SK-N-SH treated with all-trans-retinoic acid at 6 μM for 48 hours (cell line): ENCODE data around the gene RGS8.

Experiments
- ATAC-seq: fragments of 200-7000 bp; cut with Tn5 transposase; 3 replicates; pipeline ENCODE4 v1.9.1; 2020; ENCODE audit warnings: mild to moderate bottlenecking, moderate library complexity
- ARNTL ChIP-seq: fragments of 450-650 bp; formaldehyde crosslinking; IDR thresholded peaks from 2 replicates; pipeline ENCODE4 v1.5.0; 2020; ENCODE audit warnings: low read depth, mild to moderate bottlenecking, moderate library complexity, borderline replicate concordance
- BACH2 ChIP-seq: fragments of 250-450 bp; sonication (Bioruptor Pico); IDR thresholded peaks from 2 replicates; pipeline ENCODE4 v1.9.0; 2021; ENCODE audit warnings: mild to moderate bottlenecking, borderline replicate concordance
- CREB5 ChIP-seq: fragments of 250-450 bp; sonication (Bioruptor Pico); IDR thresholded peaks from 2 replicates; pipeline ENCODE4 v1.5.1; 2020; ENCODE audit warnings: low read depth, mild to moderate bottlenecking, moderate library complexity
- CSDC2 ChIP-seq: fragments of 250-450 bp; sonication (Bioruptor Pico); IDR thresholded peaks from 2 replicates; pipeline ENCODE4 v1.5.0; 2020; ENCODE audit warnings: mild to moderate bottlenecking, moderate library complexity
- CSRNP3 ChIP-seq: fragments of 250-450 bp; sonication (Bioruptor Pico); IDR thresholded peaks from 2 replicates; pipeline ENCODE4 v1.5.1; 2021; ENCODE audit warnings: mild to moderate bottlenecking, moderate library complexity
- ESRRG ChIP-seq: fragments of 250-450 bp; sonication (Bioruptor Pico); IDR thresholded peaks from 2 replicates; pipeline ENCODE4 v1.6.1; 2021; ENCODE audit warnings: mild to moderate bottlenecking
- GLIS3 ChIP-seq: fragments of 250-450 bp; sonication (Bioruptor Pico); IDR thresholded peaks from 2 replicates; pipeline ENCODE4 v1.5.0; 2020; ENCODE audit warnings: mild to moderate bottlenecking, moderate library complexity
- ISL1 ChIP-seq: fragments of 250-450 bp; sonication (Bioruptor Pico); IDR thresholded peaks from 2 replicates; pipeline ENCODE4 v2.1.2; 2022; ENCODE audit warnings: mild to moderate bottlenecking, moderate library complexity
- OSR1 ChIP-seq: fragments of 250-450 bp; sonication (Bioruptor Pico); IDR thresholded peaks from 2 replicates; pipeline ENCODE4 v1.8.0; 2022; ENCODE audit warnings: moderate library complexity, mild to moderate bottlenecking, inconsistent platforms
- PATZ1 ChIP-seq: fragments of 250-450 bp; sonication (Bioruptor Pico); IDR thresholded peaks from 2 replicates; pipeline ENCODE4 v1.8.0; 2020; ENCODE audit warnings: mild to moderate bottlenecking, moderate library complexity, borderline replicate concordance
- POU6F1 ChIP-seq: fragments of 250-450 bp; sonication (Bioruptor Pico); IDR thresholded peaks from 2 replicates; pipeline ENCODE4 v1.8.0; 2021; ENCODE audit warnings: low read depth, mild to moderate bottlenecking, moderate library complexity, borderline replicate concordance
- PPARA ChIP-seq: fragments of 250-450 bp; sonication (Bioruptor Pico); IDR thresholded peaks from 2 replicates; pipeline ENCODE4 v1.5.0; 2020; ENCODE audit warnings: mild to moderate bottlenecking, borderline replicate concordance
- RARB ChIP-seq: fragments of 250-450 bp; sonication (Bioruptor Pico); IDR thresholded peaks from 2 replicates; pipeline ENCODE4 v1.8.0; 2021; ENCODE audit warnings: mild to moderate bottlenecking, moderate library complexity
- TCF4 ChIP-seq: fragments of 250-450 bp; sonication (Bioruptor Pico); IDR thresholded peaks from 2 replicates; pipeline ENCODE4 v1.8.0; 2021; ENCODE audit warnings: mild to moderate bottlenecking, moderate library complexity, borderline replicate concordance
- TOX ChIP-seq: fragments of 250-450 bp; sonication (Bioruptor Pico); IDR thresholded peaks from 2 replicates; pipeline ENCODE4 v1.8.0; 2021; ENCODE audit warnings: mild to moderate bottlenecking, moderate library complexity, borderline replicate concordance
- ZC3H10 ChIP-seq: fragments of 250-450 bp; sonication (Bioruptor Pico); IDR thresholded peaks from 2 replicates; pipeline ENCODE4 v1.5.1; 2021; ENCODE audit warnings: mild to moderate bottlenecking, moderate library complexity
- ZFP30 ChIP-seq: fragments of 450-650 bp; formaldehyde crosslinking; IDR thresholded peaks from 2 replicates; pipeline ENCODE4 v1.5.0; 2022; ENCODE audit warnings: mild to moderate bottlenecking, moderate library complexity
- ZNF565 ChIP-seq: fragments of 450-650 bp; formaldehyde crosslinking; conservative IDR thresholded peaks from 2 replicates; pipeline ENCODE4 v1.5.0; 2020; ENCODE audit warnings: low read depth, mild to moderate bottlenecking, moderate library complexity
- ZNF70 ChIP-seq: fragments of 450-650 bp; formaldehyde crosslinking; IDR thresholded peaks from 2 replicates; pipeline ENCODE4 v1.5.0; 2020; ENCODE audit warnings: mild to moderate bottlenecking, moderate library complexity

The RGS8 gene

GRCh38 chr1:182684116-182684828 lies at the start of gene RGS8:
TSS of gene RGS8 (minus strand) at chr1:182684587. CDS start at chr1:182669649, 14,938 bp downstream.
- ATAC-seq: no peak
- TF ChIP-seq ZNF70 (CRISPR knock-in tag) (no peak), BACH2 (CRISPR knock-in tag) (no peak), ESRRG (no peak), RARB (no peak), ZC3H10 (CRISPR knock-in tag) (no peak), ZFP30 (no peak), TOX (CRISPR knock-in tag) (no peak), OSR1 (no peak), PPARA (CRISPR knock-in tag) (no peak)

GRCh38 chr1:182731852-182732575 lies 47.6 kb upstream of the RGS8 start:
- ATAC-seq: no peak
- TF ChIP-seq CREB5 (no peak), ZFP30 (no peak), PPARA (CRISPR knock-in tag) (no peak), RARB (no peak)

GRCh38 chr1:182726912-182727311 lies 42.5 kb upstream of the RGS8 start:
- TF ChIP-seq ESRRG (no peak), TCF4 (CRISPR knock-in tag) (no peak), ZNF70 (CRISPR knock-in tag) (no peak), PPARA (CRISPR knock-in tag) (no peak)

GRCh38 chr1:182725259-182726255 lies 41.2 kb upstream of the RGS8 start:
- TF ChIP-seq ZNF70 (CRISPR knock-in tag) (no peak), TCF4 (CRISPR knock-in tag) (no peak), POU6F1 (CRISPR knock-in tag) (no peak), GLIS3 (CRISPR knock-in tag) (no peak), ZNF565 (no peak), PATZ1 (CRISPR knock-in tag) (no peak), BACH2 (CRISPR knock-in tag) (no peak), ARNTL (CRISPR knock-in tag) (no peak), ESRRG (no peak), ISL1 (CRISPR knock-in tag) (no peak), CREB5 (no peak), CSRNP3 (CRISPR knock-in tag) (no peak), CSDC2 (no peak), ZFP30 (no peak), ZC3H10 (CRISPR knock-in tag) (no peak), RARB (no peak)
- ATAC-seq: no peak

More at GRCh38 chr1:182726912-182727311, 42.5 kb upstream of the RGS8 start:
- ATAC-seq: no peak
